CD4-positive, alpha-beta T cell treated with Interleukin-15 for 4 hours (primary cell): ENCODE data around the gene GOLM1.

ENCODE experiments used
- DNase-seq: peaks from one replicate; pipeline ENCODE4 v3.0.0-alpha.2; 2020; ENCODE audit warnings: low spot score

GOLM1 gene

DNA sequence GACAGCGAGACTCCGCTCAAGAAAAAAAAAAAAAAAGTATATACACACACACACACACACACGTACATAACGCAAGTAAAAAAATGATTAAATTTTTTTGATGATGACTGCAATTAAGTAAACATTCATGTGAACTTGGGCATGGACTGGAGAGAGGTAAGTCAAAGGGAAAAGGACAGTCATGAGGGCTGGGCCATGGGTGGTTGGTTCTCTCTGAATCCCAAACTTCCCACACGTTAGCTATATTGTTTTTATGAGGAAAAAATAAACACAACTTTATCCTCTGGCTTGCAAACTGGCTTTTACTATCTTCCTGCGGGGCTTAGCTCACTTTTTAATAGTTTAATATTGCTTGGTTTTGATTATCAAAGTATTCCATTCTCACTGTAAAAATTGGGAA lies 53.7 kb downstream of the GOLM1 start:
- DNase-seq, result no peak

DNA sequence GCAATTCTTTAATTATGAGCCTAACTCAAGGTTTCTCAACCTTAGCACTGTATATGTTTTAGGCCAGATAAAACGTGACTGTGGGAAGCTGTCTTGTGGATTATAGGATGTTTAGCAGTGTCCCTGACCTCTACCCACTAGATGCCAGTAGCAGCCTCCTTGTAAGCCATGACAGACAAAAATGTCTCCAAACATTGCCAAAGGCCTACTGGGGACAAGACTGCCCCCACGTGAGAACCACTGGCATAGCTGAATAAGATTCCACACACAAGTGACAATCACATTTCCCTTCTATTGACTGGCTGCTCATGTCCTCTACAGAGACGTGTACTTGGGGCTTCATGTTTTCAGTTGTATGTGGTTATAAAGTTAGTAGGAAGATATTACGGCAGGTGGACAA lies 55.4 kb downstream of the GOLM1 start:
- no peak for DNase-seq

GRCh38 chr9:86043586-86043985 lies 55.8 kb downstream of the GOLM1 start:
- DNase-seq, result no peak

DNA sequence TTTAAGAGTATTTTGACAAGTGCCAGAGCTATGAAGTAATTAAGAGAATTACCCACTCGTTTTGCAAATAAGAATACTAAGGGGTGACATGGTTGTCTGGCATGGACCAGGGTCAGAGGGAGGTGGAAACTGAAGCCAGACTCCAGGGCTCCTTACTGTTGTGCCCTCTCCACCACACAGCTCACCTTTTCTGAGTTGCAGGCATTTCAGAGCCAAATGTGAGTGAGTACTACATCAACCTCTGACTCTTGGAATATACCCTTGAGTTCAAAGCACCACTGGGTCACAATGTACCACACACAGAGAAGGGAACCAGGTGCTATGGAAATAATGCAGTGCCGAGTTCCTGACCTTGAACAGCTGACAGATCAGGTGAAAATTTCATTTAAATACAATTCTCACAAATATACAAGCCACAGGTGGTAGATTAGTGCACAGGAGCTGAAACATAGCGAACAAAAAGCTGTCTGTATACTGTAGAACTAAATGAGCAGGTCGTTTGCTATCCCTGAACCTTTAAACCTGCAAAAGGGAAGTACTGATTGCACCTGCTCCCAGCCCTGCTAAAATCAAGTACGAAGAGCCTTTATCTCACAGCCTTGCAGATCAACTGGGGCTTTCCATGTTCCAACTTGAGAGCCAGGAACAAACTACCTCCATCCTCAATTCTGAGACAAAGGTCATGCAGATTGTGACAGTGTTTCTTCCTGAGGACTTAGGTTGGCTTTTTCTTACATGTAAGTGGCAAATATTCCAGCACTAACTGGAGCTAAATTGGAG lies 57.0 kb downstream of the GOLM1 start:
- no peak for DNase-seq

DNA sequence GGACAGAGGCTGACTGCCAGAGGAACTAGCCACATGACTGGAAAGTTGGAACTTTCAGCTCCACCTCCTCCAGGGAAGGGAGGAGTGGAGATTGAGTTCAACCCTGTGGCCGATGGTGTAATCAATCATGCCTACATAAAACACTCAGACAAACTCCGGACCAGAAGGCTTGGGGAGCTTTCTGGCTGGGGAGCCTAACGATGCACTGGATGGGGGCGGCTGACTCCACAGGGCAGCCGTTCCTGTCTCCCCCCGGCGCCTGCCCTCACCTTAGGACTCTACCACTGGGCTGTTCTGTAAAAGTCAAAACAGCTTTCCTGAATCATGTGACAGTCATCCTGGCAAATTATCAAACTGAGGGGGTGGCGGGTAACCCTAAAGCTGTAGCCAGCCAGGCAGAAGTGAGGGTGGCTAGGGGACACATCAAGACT lies 58.0 kb downstream of the GOLM1 start:
- DNase-seq, result no peak

- no peak for DNase-seq
Observed at GRCh38 chr9:86040861-86041155, 58.5 kb downstream of the GOLM1 start.

DNA sequence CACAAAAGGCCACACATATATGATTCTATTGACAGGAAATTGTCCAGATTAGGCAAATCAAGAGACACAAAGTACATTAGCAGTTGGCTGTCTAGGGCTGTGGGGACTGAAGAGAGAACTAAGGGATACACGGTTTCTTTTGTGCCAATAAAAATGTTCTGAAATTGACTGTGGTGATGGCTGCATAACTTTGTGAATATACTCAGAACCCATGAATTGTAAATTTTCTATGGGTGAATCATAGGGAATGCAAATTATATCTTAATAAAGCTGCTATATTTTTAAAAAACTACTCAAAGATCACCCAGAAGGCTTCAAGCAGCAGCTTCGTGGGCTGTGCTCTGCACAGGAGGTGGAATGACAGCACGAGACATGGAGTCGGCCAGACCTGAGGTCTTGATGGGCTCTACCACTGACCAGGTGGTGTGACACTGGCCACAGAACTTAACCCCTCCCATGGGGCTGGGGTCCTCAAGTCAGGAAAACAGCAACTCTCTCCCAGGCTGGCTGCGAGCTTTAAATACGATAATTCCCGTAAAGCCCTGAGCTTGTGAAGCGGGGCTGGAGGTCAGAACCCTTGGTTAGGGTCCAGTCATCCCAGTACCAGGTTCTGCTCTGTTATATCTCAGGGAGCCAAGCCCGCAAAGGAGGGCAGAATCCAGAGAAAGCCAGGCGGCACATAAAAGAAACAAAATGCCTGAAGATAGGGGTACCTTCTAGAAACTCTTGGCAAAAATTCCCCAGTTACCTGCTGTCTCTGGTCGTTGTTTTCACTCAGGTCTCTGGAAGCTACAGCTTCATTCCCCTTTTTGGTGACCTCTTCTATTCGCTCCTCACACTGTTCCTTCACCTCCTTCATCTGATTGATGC lies 59.1 kb downstream of the GOLM1 start:
- no peak for DNase-seq

GRCh38 chr9:86036555-86036954 lies 62.8 kb downstream of the GOLM1 start:
- no peak for DNase-seq

DNA sequence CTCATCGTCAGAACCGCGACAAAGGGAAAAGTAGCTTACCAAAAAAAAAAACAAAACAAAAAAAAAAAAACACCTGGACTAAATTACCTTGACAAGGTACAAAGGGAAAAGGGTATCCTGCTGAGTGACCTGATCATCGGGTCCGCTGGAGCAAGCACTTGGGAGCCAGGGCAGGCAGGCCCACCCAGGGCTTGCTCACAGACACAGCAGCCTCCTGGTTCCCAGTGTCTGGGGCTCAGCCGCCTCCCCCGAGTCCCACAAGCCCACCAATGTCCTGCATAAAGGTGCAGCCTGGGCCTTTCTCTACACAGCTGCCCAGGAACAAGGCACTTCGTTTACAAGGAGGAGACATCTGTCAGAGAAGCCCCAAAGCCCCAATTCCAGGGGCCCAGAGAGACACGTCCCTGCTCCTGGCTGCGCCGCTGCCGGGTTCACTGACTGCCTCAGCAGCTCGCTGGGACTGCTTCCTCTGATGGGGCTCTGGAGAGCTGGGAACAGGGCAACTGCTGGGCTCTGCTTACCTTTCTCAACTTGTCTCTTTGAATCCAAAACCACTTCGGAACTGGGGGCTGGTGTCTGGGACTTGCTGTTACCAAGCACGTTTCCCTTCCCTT lies 63.4 kb downstream of the GOLM1 start:
- no peak for DNase-seq

DNA sequence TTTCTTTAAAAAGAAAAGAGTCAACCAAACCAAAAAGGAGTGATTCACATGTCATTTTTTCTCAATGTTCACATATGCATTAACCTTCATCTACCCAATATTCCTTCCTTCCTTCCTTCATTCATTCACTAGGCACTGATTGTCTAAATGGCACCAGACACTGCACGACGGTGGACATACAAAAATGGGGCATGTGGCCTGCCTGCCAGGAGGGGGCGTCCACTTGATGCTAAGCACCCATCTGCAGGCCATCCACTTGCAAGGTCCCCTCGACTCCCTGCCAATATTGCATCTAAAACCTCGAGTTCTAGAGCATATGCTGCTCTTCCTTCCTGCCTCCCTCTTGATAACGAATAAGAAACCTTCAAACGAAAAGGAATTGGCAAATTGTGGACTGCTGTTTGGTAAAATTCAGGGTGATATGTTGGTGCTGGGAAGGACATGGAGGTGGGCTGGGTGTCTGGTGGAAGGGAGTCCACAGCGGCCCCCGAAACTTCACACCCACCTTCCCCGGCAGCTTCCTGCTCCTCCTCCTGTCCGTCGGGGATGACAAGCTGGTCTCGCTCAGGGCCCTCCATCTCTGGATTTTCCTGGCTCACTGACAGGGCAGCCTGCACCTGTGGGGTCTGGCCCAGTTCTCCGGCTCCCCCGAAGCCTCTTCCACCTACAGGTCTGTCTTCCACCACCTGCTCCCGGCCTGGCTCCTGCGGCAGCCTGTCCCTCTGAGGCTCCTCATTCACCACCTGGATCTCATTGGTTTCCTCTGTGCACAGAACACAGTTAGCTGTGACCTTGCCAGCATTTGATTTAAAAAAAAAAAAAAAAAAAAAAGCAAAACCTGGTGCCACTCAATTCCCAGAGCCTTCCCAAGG lies 64.3 kb downstream of the GOLM1 start:
- DNase-seq, result no peak

DNA sequence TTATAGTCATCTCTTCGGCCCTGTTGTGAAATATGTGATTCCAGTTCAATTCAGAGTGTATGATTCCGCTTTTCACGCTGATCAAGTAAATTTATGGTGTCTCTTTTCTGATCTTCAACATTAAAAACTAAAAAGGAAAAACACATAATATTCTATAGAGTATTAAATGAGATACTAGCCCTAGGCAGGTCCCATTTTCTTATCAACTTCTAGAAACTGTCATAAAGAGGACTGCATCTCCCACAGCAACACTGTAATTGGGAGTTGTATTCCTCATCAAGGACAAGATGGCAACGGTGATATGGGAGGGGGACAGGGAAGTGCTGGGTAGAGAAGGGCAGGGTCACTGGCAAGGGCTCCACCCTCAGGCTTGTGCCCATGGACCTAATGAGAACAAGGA lies 71.6 kb downstream of the GOLM1 start:
- DNase-seq, result no peak

GRCh38 chr9:86022687-86023266 lies 76.6 kb downstream of the GOLM1 start:
- no peak for DNase-seq

DNA sequence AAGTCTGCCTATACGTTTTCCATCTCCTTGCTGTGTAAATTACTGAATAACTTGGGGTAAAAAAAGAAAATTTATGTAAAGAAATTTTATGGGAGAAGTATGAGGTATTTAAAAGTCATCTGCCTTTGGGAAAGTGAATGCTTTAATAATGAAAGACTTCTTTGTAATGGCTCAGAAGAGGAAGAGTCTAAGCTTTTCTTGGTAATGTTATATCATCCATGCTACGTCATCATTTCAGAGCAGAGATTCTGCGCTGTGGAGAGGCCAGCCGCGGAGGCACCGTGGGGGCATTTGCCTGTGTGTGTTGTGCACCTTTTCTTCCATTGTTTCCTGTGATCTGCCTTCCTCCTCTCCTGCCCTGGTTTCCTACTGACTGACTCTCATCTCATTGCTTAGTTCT lies 78.2 kb downstream of the GOLM1 start:
- no peak for DNase-seq

- DNase-seq, result no peak
Observed at GRCh38 chr9:86020731-86021130, 78.6 kb downstream of the GOLM1 start.

DNA sequence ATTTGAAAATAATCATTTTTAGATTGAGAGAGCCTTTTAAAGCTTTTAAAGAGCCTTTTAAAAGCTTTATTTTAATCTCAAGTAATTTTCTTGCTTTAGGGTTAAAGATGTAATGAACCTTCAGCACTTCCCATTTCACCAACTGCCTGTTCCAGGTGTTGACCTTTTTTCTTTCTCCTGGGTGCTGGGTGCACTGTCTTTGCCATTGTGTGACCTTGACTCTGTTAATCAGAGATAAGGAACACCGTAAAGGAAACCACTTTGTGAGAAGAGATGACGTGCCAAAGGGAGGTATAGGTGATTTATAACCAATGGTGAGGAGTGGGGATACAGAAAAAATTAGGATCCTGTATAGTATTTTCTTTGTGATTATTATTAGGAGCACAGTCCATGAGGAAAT lies 90.2 kb downstream of the GOLM1 start:
- DNase-seq, result no peak

- no peak for DNase-seq
Observed at GRCh38 chr9:86005253-86005775, 94.0 kb downstream of the GOLM1 start.

- no peak for DNase-seq
Observed at GRCh38 chr9:85995599-85995998, 103.8 kb downstream of the GOLM1 start.

DNA sequence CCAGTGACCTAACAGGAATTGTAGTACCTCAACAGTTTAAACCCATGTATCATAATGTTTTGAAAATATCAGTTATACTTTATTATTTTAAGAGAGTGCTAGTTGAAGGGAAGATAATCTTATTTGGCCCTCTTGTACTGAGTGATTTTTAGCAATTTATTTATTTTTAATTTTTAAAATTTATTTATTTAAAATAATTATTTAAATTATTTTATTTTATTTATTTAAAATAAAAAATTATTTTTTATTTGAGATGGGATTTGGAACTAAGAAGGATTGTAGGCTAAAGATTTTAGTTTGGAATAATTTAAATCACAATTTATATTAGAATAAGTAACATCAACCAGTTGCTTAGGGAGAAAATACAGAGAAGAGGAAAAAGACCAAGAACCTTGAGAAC lies 104.3 kb downstream of the GOLM1 start:
- DNase-seq, result no peak

GRCh38 chr9:85994191-85994590 lies 105.2 kb downstream of the GOLM1 start:
- DNase-seq, result no peak

DNA sequence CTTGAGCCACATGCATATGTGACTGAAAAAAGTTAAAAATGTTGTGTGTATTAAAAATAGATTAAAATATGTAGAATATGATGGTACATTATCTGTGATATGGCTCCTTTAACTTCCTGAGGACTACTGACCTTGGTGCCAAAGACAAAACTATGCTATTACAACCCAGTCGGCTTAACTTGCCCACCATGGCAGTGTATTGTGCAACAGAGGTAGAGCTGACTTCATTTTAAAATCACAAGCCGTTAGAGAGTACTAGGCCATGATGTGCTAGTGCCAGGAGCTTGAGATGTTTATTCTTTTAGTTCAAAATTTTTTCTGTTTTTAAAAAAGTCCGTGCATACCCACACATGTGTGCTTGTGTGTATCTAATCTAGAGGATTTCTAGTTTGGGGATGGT lies 112.1 kb downstream of the GOLM1 start:
- DNase-seq, result no peak

GRCh38 chr9:85984457-85984856 lies 114.9 kb downstream of the GOLM1 start:
- no peak for DNase-seq

- no peak for DNase-seq
Observed at GRCh38 chr9:85981369-85981768, 118.0 kb downstream of the GOLM1 start.
